H9 (cell line): ENCODE measurements around the gene RHBDL1. TPM values are rescaled to one million over a fixed set of nuclear protein-coding genes. Genes with fewer than 3 reads are reported as not detected.

Experiments used
- DNase-seq: peaks from one replicate; pipeline ENCODE4 v3.0.0-alpha.2; 2017
- H2AFZ ChIP-seq: one replicate; pipeline ENCODE4 v1.6.1; 2013; ENCODE audit warnings: mild to moderate bottlenecking, low read length, control low read depth, moderate library complexity
- H2AK5ac ChIP-seq: 2 replicates; pipeline ENCODE4 v1.6.1; 2013; ENCODE audit warnings: low read length, control low read depth, mixed read lengths; ENCODE audit not compliant: insufficient read length
- H2BK120ac ChIP-seq: one replicate; pipeline ENCODE4 v1.6.1; 2013; ENCODE audit warnings: low read depth, mild to moderate bottlenecking, low read length, control low read depth, inconsistent platforms; ENCODE audit not compliant: poor library complexity, severe bottlenecking
- H2BK12ac ChIP-seq: 2 replicates; pipeline ENCODE4 v1.6.1; 2013; ENCODE audit warnings: low read length, control low read depth, mixed read lengths, low read depth; ENCODE audit not compliant: insufficient read length
- H2BK15ac ChIP-seq: 2 replicates; pipeline ENCODE4 v1.6.1; 2013; ENCODE audit warnings: low read depth, low read length, control low read depth
- H2BK20ac ChIP-seq: one replicate; pipeline ENCODE4 v1.6.1; 2013; ENCODE audit warnings: low read depth, mild to moderate bottlenecking, low read length, control low read depth, inconsistent platforms; ENCODE audit not compliant: poor library complexity, severe bottlenecking
- H2BK5ac ChIP-seq: 2 replicates; pipeline ENCODE4 v1.6.1; 2013; ENCODE audit warnings: low read length, control low read depth, mixed read lengths; ENCODE audit not compliant: insufficient read length
- H3K14ac ChIP-seq: 2 replicates; pipeline ENCODE4 v1.6.1; 2013; ENCODE audit warnings: low read length, control low read depth; ENCODE audit not compliant: insufficient read depth
- H3K18ac ChIP-seq: 2 replicates; pipeline ENCODE4 v1.6.1; 2013; ENCODE audit warnings: low read depth, mild to moderate bottlenecking, mixed read lengths, low read length, control low read depth; ENCODE audit not compliant: insufficient read length
- H3K23ac ChIP-seq: 2 replicates; pipeline ENCODE4 v1.6.1; 2013; ENCODE audit warnings: low read length, control low read depth, mixed read lengths, low read depth; ENCODE audit not compliant: insufficient read length
- H3K23me2 ChIP-seq: 2 replicates; pipeline ENCODE4 v1.6.1; 2013; ENCODE audit warnings: low read depth, mild to moderate bottlenecking, mixed read lengths, low read length, control low read depth; ENCODE audit not compliant: insufficient read length, poor library complexity, severe bottlenecking
- H3K27ac ChIP-seq: 2 replicates; pipeline ENCODE4 v1.5.1; 2013; ENCODE audit warnings: low read length, control low read depth, mixed read lengths, low read depth; ENCODE audit not compliant: insufficient read length
- H3K27me3 ChIP-seq: 2 replicates; pipeline ENCODE4 v1.6.1; 2013; ENCODE audit warnings: low read length, control low read depth, inconsistent platforms; ENCODE audit not compliant: insufficient read depth
- H3K4ac ChIP-seq: 2 replicates; pipeline ENCODE4 v1.6.1; 2013; ENCODE audit warnings: low read depth, mild to moderate bottlenecking, control low read depth, inconsistent platforms, low read length, moderate library complexity
- H3K4me1 ChIP-seq: 2 replicates; pipeline ENCODE4 v1.6.1; 2013; ENCODE audit warnings: low read length, control low read depth, inconsistent platforms; ENCODE audit not compliant: insufficient read depth
- H3K4me2 ChIP-seq: 2 replicates; pipeline ENCODE4 v1.6.1; 2013; ENCODE audit warnings: low read length, control low read depth, mixed read lengths; ENCODE audit not compliant: insufficient read length, insufficient read depth
- H3K56ac ChIP-seq: 2 replicates; pipeline ENCODE4 v1.6.1; 2013; ENCODE audit warnings: low read depth, mild to moderate bottlenecking, mixed read lengths, low read length, control low read depth; ENCODE audit not compliant: insufficient read length
- H3K79me1 ChIP-seq: 2 replicates; pipeline ENCODE4 v1.6.1; 2013; ENCODE audit warnings: low read depth, mild to moderate bottlenecking, moderate library complexity, low read length, control low read depth, inconsistent platforms; ENCODE audit not compliant: insufficient read depth, poor library complexity, severe bottlenecking
- H3K79me2 ChIP-seq: 2 replicates; pipeline ENCODE4 v1.6.1; 2013; ENCODE audit warnings: low read length, control low read depth, inconsistent platforms; ENCODE audit not compliant: insufficient read depth
- H3K9ac ChIP-seq: 2 replicates; pipeline ENCODE4 v1.6.1; 2013; ENCODE audit warnings: low read length, control low read depth, mixed read lengths; ENCODE audit not compliant: insufficient read length; ENCODE audit errors: extremely low read depth
- H3K9me3 ChIP-seq: one replicate; pipeline ENCODE4 v1.6.1; 2013; ENCODE audit warnings: low read depth, low read length, inconsistent platforms; ENCODE audit not compliant: control insufficient read depth
- H3T11ph ChIP-seq: one replicate; pipeline ENCODE4 v1.6.1; 2013; ENCODE audit warnings: mild to moderate bottlenecking, low read length, control low read depth, inconsistent platforms
- H4K20me1 ChIP-seq: one replicate; pipeline ENCODE4 v1.6.1; 2013; ENCODE audit not compliant: control insufficient read depth, insufficient read length, insufficient read depth
- H4K5ac ChIP-seq: 2 replicates; pipeline ENCODE4 v1.6.1; 2013; ENCODE audit warnings: low read depth, mild to moderate bottlenecking, mixed read lengths, low read length, control low read depth; ENCODE audit not compliant: insufficient read length
- H4K8ac ChIP-seq: replicated peaks from 2 replicates; pipeline ENCODE4 v1.6.1; 2013; ENCODE audit warnings: low read length, control low read depth, mixed read lengths, low read depth; ENCODE audit not compliant: insufficient read length
- H4K91ac ChIP-seq: 2 replicates; pipeline ENCODE4 v1.6.1; 2013; ENCODE audit warnings: low read depth, mild to moderate bottlenecking, moderate library complexity, mixed read lengths, low read length, control low read depth; ENCODE audit not compliant: insufficient read length
- H3K27ac Mint-ChIP-seq, 3 experiments: 2 replicates in 2 of 3; 3 replicates in 1 of 3; pipeline ENCODE4 v1.8.0; 2020 to 2021; ENCODE audit warnings: mixed read lengths in 3 of 3, mild to moderate bottlenecking in 1 of 3, moderate library complexity in 1 of 3
- H3K27me3 Mint-ChIP-seq: 2 replicates; pipeline ENCODE4 v1.8.0; 2021; ENCODE audit warnings: low read depth, mild to moderate bottlenecking, moderate library complexity, mixed read lengths
- H3K36me3 Mint-ChIP-seq, 3 experiments: 2 replicates in 2 of 3; 3 replicates in 1 of 3; pipeline ENCODE4 v1.8.0; 2020 to 2021; ENCODE audit warnings: low read depth in 3 of 3, mixed read lengths in 3 of 3; ENCODE audit not compliant: insufficient read depth in 1 of 3
- H3K4me1 Mint-ChIP-seq, 2 experiments: 2 replicates each; pipeline ENCODE4 v1.8.0; 2020; ENCODE audit warnings: mixed read lengths in 2 of 2
- H3K4me3 Mint-ChIP-seq, 2 experiments: 2 replicates in 1 of 2; 3 replicates in 1 of 2; pipeline ENCODE4 v1.8.0; 2020 to 2021; ENCODE audit warnings: mild to moderate bottlenecking in 2 of 2, mixed read lengths in 2 of 2, moderate library complexity in 1 of 2
- H3K9me3 Mint-ChIP-seq, 2 experiments: 2 replicates in 1 of 2; 3 replicates in 1 of 2; pipeline ENCODE4 v1.8.0; 2020; ENCODE audit warnings: mild to moderate bottlenecking in 2 of 2, mixed read lengths in 2 of 2, moderate library complexity in 1 of 2
- CTCF ChIP-seq: fragments of 200-600 bp; sonication (generic); conservative IDR thresholded peaks from 3 replicates; pipeline ENCODE4 v1.8.0; 2021; ENCODE audit warnings: antibody characterized with exemption, mild to moderate bottlenecking
- WGBS: extraction: QIAGEN DNeasy Blood & Tissue Kit; methylation state at CpG from one replicate; pipeline ENCODE4 v1.1.7; 2013; ENCODE audit warnings: missing lambda C conversion rate, low lambda C conversion rate, mixed read lengths; ENCODE audit not compliant: insufficient read length; ENCODE audit errors: extremely low coverage; 5-methylcytosine and 5-hydroxymethylcytosine counted together
- total RNA-seq: library from RNA; stranded (reverse); gene quantifications from 2 replicates; pipeline ENCODE4 v1.2.1, GENCODE V29; 2021

RHBDL1 gene
- total RNA-seq, 1 experiment from 2014 or later: 7.6 TPM

DNA sequence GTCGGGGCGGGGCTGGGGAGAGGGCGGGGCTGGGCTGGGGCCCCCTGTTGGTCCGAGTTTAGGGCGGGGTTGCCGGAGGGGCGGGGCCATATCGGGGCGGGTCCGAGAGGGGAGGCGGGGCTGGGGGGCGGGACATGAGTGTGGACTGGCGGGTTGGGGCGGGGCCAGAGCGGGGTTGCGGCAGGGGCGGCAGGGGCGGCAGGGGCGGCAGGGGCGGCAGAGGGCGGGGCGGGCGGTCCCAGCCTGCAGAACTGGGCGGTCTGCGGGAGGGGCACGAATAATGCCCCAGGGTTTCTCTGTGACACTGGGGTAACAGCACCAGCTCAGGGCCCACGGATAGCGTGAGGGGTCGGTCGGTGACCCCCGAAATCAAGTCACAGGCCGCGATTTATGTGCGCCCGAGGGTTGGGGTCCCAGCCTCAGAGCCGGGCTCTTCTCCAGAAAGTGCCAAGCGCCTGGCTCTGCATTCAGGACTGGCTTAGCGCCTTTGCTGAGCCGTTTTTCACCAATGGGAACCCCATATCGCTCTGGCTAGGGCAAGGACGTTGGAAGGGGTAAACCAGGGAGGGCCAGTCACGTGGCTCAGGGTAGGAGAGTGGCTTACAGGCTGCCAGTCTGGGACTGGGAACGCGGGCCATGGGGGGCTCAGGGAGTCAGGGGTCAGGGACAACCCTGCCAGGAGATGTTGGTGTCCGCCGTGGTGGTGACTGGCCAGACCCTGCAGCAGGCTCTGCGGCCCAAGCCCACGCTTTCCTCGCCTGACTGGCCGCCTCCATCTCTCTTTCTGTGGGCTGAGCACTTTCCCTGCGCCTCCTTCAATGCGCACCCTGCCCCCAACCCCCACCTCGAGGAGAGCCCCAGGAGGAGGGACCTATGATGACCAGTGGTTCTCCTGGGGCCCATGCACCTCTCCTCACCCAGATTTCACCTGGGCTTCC is 38.1 kb upstream of the RHBDL1 start:
- Histone ChIP-seq H4K5ac (no peak overlapping the region), H2BK15ac (no peak overlapping the region), H3K27ac (no peak overlapping the region), H3K18ac (no peak overlapping the region), H3K23ac (no peak overlapping the region), H3K56ac (no peak overlapping the region), H2BK120ac (no peak overlapping the region), H2AFZ (no peak overlapping the region), H3K4ac (no peak overlapping the region), H3T11ph (no peak overlapping the region), H3K23me2 (peaks cover 7% of the 10 kb centered on the region), H3K9me3 (no peaks in the 10 kb centered on the region), H2BK20ac (no peak overlapping the region), H3K9ac (no peak overlapping the region), H4K91ac (no peak overlapping the region), H3K79me2 (peaks cover 2% of the 10 kb centered on the region; the same call in 1 of the 2 replicates), H4K8ac (no peak overlapping the region), H2BK5ac (no peak overlapping the region), H2AK5ac (no peak overlapping the region), H4K20me1 (no peaks in the 10 kb centered on the region), H3K14ac (no peak overlapping the region), H2BK12ac (no peak overlapping the region), H3K4me2 (peak overlapping the region; percentile 50), H3K27me3 (no peaks in the 10 kb centered on the region), H3K4me1 (no peaks in the 10 kb centered on the region; the same call in 1 of the 2 replicates), H3K79me1 (no peaks in the 10 kb centered on the region)
- peaks cover 2% of the 10 kb centered on the region; the same call in 1 of the 2 replicates for H3K27me3 Mint-ChIP-seq
- no peak for TF ChIP-seq CTCF
- peaks cover 11 to 22% of the 10 kb centered on the region in 2 experiments for H3K4me1 Mint-ChIP-seq
- WGBS: no CpG with 5 or more reads among the region's 53 CpGs
- peaks cover 0 to 6% (median 1%) of the 10 kb centered on the region in 3 experiments; a peak in 4 of 7 replicates for H3K36me3 Mint-ChIP-seq
- DNase-seq: peak; percentile 90
- peaks cover 3% of the 10 kb centered on the region in 2 experiments; a peak in 2 of 5 replicates for H3K9me3 Mint-ChIP-seq
- no peak overlapping the region; a peak in 1 of 7 replicates for H3K27ac Mint-ChIP-seq
- H3K4me3 Mint-ChIP-seq: peak overlapping the region; percentile 82 to 96
